GM23248 (cell line): ENCODE results near the gene RASA4. TPM values are rescaled to one million over a fixed set of nuclear protein-coding genes. Genes with fewer than 3 reads are reported as not detected.
"Not testable (repeated sequence)": the region's sequence is repeated elsewhere in the genome, so short reads cannot be mapped to it uniquely, and the experiment has no call there.

ENCODE experiments used
- DNase-seq: peaks from one replicate; pipeline ENCODE4 v3.0.0-alpha.2; 2015
- H2AFZ ChIP-seq: fragments of 200-600 bp; sonication (generic); 2 replicates; pipeline ENCODE4 v1.6.1; 2016; ENCODE audit warnings: antibody characterized with exemption
- H3F3A ChIP-seq: fragments of 200-600 bp; sonication (generic); 2 replicates; pipeline ENCODE4 v1.6.1; 2016; ENCODE audit warnings: mild to moderate bottlenecking, antibody characterized with exemption, mixed run types; ENCODE audit not compliant: insufficient read depth
- H3K27ac ChIP-seq: fragments of 200-600 bp; sonication (generic); 2 replicates; pipeline ENCODE4 v1.5.1; 2016; ENCODE audit warnings: mild to moderate bottlenecking
- H3K27me3 ChIP-seq: fragments of 200-600 bp; sonication (generic); replicated peaks from 2 replicates; pipeline ENCODE4 v1.6.1; 2016; ENCODE audit warnings: mild to moderate bottlenecking; ENCODE audit not compliant: insufficient read depth
- H3K36me3 ChIP-seq: fragments of 200-600 bp; sonication (generic); 2 replicates; pipeline ENCODE4 v1.6.1; 2016; ENCODE audit warnings: low read depth, mild to moderate bottlenecking
- H3K4me1 ChIP-seq: fragments of 200-600 bp; sonication (generic); 2 replicates; pipeline ENCODE4 v1.6.1; 2016; ENCODE audit warnings: mild to moderate bottlenecking; ENCODE audit not compliant: insufficient read depth
- H3K4me2 ChIP-seq: fragments of 200-600 bp; sonication (generic); one replicate; pipeline ENCODE4 v1.6.1; 2016; ENCODE audit warnings: mild to moderate bottlenecking; ENCODE audit not compliant: unreplicated experiment
- H3K4me3 ChIP-seq: fragments of 200-600 bp; sonication (generic); 2 replicates; pipeline ENCODE4 v1.5.1; 2016; ENCODE audit warnings: mild to moderate bottlenecking
- H3K79me2 ChIP-seq: fragments of 200-600 bp; sonication (generic); 2 replicates; pipeline ENCODE4 v1.6.1; 2016; ENCODE audit warnings: mild to moderate bottlenecking; ENCODE audit not compliant: insufficient read depth
- H3K9ac ChIP-seq: fragments of 200-600 bp; sonication (generic); 2 replicates; pipeline ENCODE4 v1.6.1; 2016; ENCODE audit warnings: mild to moderate bottlenecking
- H3K9me2 ChIP-seq: fragments of 200-600 bp; sonication (generic); 2 replicates; pipeline ENCODE4 v1.6.1; 2016; ENCODE audit warnings: mixed run types, mild to moderate bottlenecking, moderate library complexity; ENCODE audit not compliant: insufficient read depth
- H3K9me3 ChIP-seq: fragments of 200-600 bp; sonication (generic); one replicate; pipeline ENCODE4 v1.6.1; 2017; ENCODE audit warnings: low read depth
- H4K20me1 ChIP-seq: fragments of 200-600 bp; sonication (generic); 2 replicates; pipeline ENCODE4 v1.6.0; 2016; ENCODE audit not compliant: insufficient read depth
- WGBS, 2 experiments: methylation state at CpG; one replicate each; pipeline ENCODE4 v1.1.6; 2015 to 2017; ENCODE audit warnings: low lambda C conversion rate in 2 of 2, low coverage in 1 of 2; ENCODE audit errors: missing lambda C conversion rate in 2 of 2; 5-methylcytosine and 5-hydroxymethylcytosine counted together
- in situ Hi-C: fragments of 300-500 bp; cut with MboI; formaldehyde crosslinking; loops from 2 replicates; pipeline ENCODE4 v1.15.0; 2020
- polyA plus RNA-seq: library from polyadenylated mRNA; unstranded; fragments of >200 nt; fragmentation: Nextera tagmentation; extraction: Ambion mirVana; gene quantifications from 2 replicates; pipeline ENCODE4 v1.2.1, GENCODE V29; 2016
- total RNA-seq: library from RNA; depleted of rRNA; stranded (reverse); fragments of >200 nt; shearing (Covaris generic); gene quantifications from 2 replicates; pipeline ENCODE4 v1.2.3, GENCODE V29; 2014

The RASA4 gene
- total and polyA plus RNA-seq, 2 experiments from 2014 or later: 1.2 to 1.7 TPM

GRCh38 chr7:102540604-102541003, 76.0 kb downstream of the RASA4 start:
- H3K79me2 ChIP-seq, H2AFZ ChIP-seq, H3K27me3 ChIP-seq, H3K9me2 ChIP-seq, H3K4me3 ChIP-seq, H3F3A ChIP-seq, H3K4me1 ChIP-seq, H3K4me2 ChIP-seq, DNase-seq, H3K9ac ChIP-seq, H3K9me3 ChIP-seq, H3K36me3 ChIP-seq, H4K20me1 ChIP-seq, H3K27ac ChIP-seq, in situ Hi-C loops: not testable (repeated sequence)
- 76 to 92% methylated on average over 4 to 5 of the region's 6 CpGs for WGBS, 2 experiments

- H2AFZ ChIP-seq, H3K9me3 ChIP-seq, H3K27me3 ChIP-seq, H3K4me1 ChIP-seq, DNase-seq, H3K4me3 ChIP-seq, H4K20me1 ChIP-seq, in situ Hi-C loops, H3K79me2 ChIP-seq, H3F3A ChIP-seq, H3K36me3 ChIP-seq, H3K9ac ChIP-seq, H3K4me2 ChIP-seq, H3K27ac ChIP-seq, H3K9me2 ChIP-seq: not testable (repeated sequence)
- 85 to 91% methylated on average over 2 of the region's 8 CpGs for WGBS, 2 experiments
Measured at GRCh38 chr7:102535062-102535615, 81.4 kb downstream of the RASA4 start.

DNA sequence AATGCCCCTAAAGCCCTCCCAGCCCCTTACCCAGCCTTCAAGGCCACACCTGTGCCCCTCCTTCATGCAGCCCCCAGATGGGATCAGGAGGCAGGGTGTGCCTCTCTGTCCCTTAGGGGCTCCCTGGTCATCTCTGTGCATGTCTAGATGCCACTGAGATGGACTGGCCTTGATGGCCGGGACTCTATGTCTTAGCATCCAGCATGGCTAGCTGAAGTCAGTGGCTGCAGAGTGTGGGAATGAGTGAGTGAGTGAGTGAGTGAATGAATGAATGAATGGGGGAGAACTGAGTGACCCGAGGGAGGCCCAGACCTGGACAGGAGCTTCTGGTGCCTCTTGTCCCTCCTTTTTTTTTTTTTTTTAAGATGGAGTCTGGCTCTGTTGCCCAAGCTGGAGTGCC, 84.4 kb downstream of the RASA4 start:
- H3K9ac ChIP-seq, in situ Hi-C loops, H3K27ac ChIP-seq, H3K4me1 ChIP-seq, H3K9me3 ChIP-seq, H3K9me2 ChIP-seq, H3K36me3 ChIP-seq, H2AFZ ChIP-seq, H3K4me2 ChIP-seq, H3K79me2 ChIP-seq, DNase-seq, H3F3A ChIP-seq, H3K4me3 ChIP-seq, H4K20me1 ChIP-seq, H3K27me3 ChIP-seq: not testable (repeated sequence)
- WGBS, 2 experiments: 98 to 100% methylated on average over 1 to 2 of the region's 2 CpGs

- no CpG with 5 or more reads among the region's 7 CpGs for WGBS, 2 experiments
Measured at GRCh38 chr7:102531583-102531982, 85.0 kb downstream of the RASA4 start.

DNA sequence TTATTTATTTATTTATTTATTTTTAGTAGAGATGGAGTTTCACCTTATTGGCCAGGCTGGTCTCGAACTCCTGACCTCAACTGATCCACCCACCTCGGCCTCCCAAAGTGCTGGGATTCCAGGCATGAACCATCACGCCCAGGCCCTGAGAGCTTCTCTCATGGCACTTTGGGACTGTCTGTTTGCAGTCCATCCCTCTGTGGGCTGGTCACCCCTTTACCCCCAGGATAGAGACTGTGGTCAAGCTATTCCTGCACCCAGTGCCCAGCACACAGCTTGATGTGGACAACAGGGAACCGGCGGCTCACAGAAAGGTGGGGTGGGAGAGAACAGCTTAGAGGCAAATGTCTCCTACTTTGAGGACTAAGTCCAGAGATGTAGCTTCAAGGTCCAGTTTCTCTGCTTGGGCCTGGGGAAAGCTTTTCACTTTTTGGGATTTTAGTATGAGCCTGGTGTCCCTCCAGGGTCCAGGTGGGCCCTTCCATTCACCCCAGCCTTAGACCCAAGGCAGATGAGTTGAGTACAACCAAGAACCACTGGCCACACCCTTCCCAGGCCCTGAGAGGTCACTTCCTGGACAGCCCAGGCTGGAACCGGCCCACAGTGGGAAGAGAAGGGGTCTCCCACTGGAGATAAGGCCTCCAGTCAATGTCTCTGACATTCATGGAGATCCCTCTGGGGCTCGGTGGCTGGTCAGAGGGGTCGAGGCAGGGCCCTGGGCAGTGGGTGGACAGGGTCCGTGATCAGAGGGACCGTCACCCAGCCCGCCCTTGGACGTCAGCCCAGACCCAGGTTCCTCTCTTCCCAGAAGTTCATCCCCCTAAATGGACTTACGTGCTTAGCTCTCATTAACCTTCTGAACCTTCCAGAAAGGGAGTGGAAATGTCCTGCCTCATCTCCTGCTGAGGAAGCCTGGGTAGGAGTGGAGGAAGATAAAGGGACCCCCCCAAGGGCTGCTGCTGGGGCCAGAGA, 88.4 kb downstream of the RASA4 start:
- H4K20me1 ChIP-seq, H3K9ac ChIP-seq, H3K79me2 ChIP-seq, H3K4me2 ChIP-seq, H3K36me3 ChIP-seq, H2AFZ ChIP-seq, DNase-seq, H3K4me1 ChIP-seq, H3K4me3 ChIP-seq, H3K27ac ChIP-seq, H3K9me2 ChIP-seq, H3F3A ChIP-seq, in situ Hi-C loops, H3K9me3 ChIP-seq, H3K27me3 ChIP-seq: not testable (repeated sequence)
- 87 to 100% methylated on average over 2 to 5 of the region's 13 CpGs for WGBS, 2 experiments

More at GRCh38 chr7:102531583-102531982, 85.0 kb downstream of the RASA4 start:
- H3K27ac ChIP-seq, H3F3A ChIP-seq, H2AFZ ChIP-seq, in situ Hi-C loops, H3K4me1 ChIP-seq, H3K79me2 ChIP-seq, H4K20me1 ChIP-seq, H3K27me3 ChIP-seq, H3K9ac ChIP-seq, H3K9me2 ChIP-seq, H3K36me3 ChIP-seq, H3K4me2 ChIP-seq, H3K4me3 ChIP-seq, DNase-seq, H3K9me3 ChIP-seq: not testable (repeated sequence)

- H3K9me2 ChIP-seq, H3K9me3 ChIP-seq, in situ Hi-C loops, H3F3A ChIP-seq, H4K20me1 ChIP-seq, H3K27me3 ChIP-seq, H3K4me3 ChIP-seq, H3K27ac ChIP-seq, H3K9ac ChIP-seq, H2AFZ ChIP-seq, H3K4me2 ChIP-seq, H3K4me1 ChIP-seq, H3K36me3 ChIP-seq, H3K79me2 ChIP-seq, DNase-seq: not testable (repeated sequence)
- WGBS, 2 experiments: 44 to 50% methylated on average over 1 of the region's 8 CpGs
Measured at GRCh38 chr7:102527182-102527581, 89.4 kb downstream of the RASA4 start.

- H3K27ac ChIP-seq, DNase-seq, H3K4me3 ChIP-seq, H3K36me3 ChIP-seq, H3K4me2 ChIP-seq, H3K4me1 ChIP-seq, H2AFZ ChIP-seq, H3K9ac ChIP-seq, in situ Hi-C loops, H4K20me1 ChIP-seq, H3K27me3 ChIP-seq, H3K9me3 ChIP-seq, H3K9me2 ChIP-seq, H3F3A ChIP-seq, H3K79me2 ChIP-seq: not testable (repeated sequence)
- 57% methylated on average over 1 of the region's 2 CpGs; no CpG with 5 or more reads in 1 of the 2 experiments for WGBS, 2 experiments
Measured at GRCh38 chr7:102524803-102525202, 91.8 kb downstream of the RASA4 start.
